Activated CD8-positive, alpha-beta memory T cell treated with anti-CD3 and anti-CD28 coated beads for 36 hours (primary cell): Measurements from ENCODE around the gene STAT5A. TPM values are rescaled to one million over a fixed set of nuclear protein-coding genes. Genes with fewer than 3 reads are reported as not detected.

Source experiments
- CTCF ChIA-PET: fragments of 350-600 bp; sonication (Branson Sonifier 250); formaldehyde crosslinking; loops from one replicate; lab custom pipeline; 2021; ENCODE audit warnings: antibody characterized with exemption; lab: Charles Lee
- POLR2A ChIA-PET: fragments of 350-600 bp; sonication (Branson Sonifier 250); formaldehyde crosslinking; loops from one replicate; lab custom pipeline; 2021; ENCODE audit warnings: antibody characterized with exemption; lab: Charles Lee
- total RNA-seq, 2 experiments: library from RNA; stranded (reverse); gene quantifications; one replicate each; pipeline ENCODE4 v1.2.3, GENCODE V29; 2021

STAT5A gene
- total RNA-seq, 2 experiments from 2014 or later = 197 TPM

GRCh38 chr17:42329025-42329976, 41.0 kb downstream of the STAT5A start:
- CTCF ChIA-PET = interaction anchor here (1.1 to 1.8 kb wide), 3 partner anchors 9 to 77 kb away, joined by 3 to 6 read pairs (median 5); no protein-coding TSS in a partner anchor
- POLR2A ChIA-PET = no interaction called here

DNA sequence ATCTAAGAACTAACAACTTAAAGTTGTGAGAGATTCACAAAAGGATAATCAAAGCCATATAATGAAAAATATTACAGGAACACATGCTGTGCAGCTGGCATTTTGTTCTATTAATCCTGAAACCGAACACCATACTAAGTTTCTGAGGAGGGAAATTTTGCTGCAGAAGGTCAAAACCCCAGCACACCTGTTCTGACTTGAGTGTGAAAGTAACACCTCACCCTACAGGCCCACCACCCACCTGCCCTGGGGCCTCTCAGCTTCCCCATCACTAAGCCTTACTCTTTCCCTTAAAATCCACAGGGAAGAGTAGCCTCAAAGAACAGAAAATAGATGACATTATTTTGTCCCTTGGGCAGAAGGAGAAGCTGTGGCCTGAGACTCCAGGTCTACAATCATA, 44.8 kb downstream of the STAT5A start:
- CTCF ChIA-PET = interaction anchor here (0.6 to 4.5 kb wide), 5 partner anchors 9 to 185 kb away, joined by 3 to 23 read pairs (median 7); no protein-coding TSS in a partner anchor
- POLR2A ChIA-PET = interaction anchor here (0.6 to 1.0 kb wide), 4 partner anchors 9 to 82 kb away, joined by 3 to 7 read pairs (median 3); no protein-coding TSS in a partner anchor

GRCh38 chr17:42334677-42335076, 46.4 kb downstream of the STAT5A start:
- ChIA-PET POLR2A (interaction anchor here (0.6 to 1.5 kb wide), 2 partner anchors 43 to 54 kb away, joined by 8 to 9 read pairs; partner anchors contain the start of gene STAT3), CTCF (interaction anchor here (0.9 to 4.5 kb wide), 3 partner anchors 14 to 68 kb away, joined by 4 to 23 read pairs (median 9); no protein-coding TSS in a partner anchor)

DNA sequence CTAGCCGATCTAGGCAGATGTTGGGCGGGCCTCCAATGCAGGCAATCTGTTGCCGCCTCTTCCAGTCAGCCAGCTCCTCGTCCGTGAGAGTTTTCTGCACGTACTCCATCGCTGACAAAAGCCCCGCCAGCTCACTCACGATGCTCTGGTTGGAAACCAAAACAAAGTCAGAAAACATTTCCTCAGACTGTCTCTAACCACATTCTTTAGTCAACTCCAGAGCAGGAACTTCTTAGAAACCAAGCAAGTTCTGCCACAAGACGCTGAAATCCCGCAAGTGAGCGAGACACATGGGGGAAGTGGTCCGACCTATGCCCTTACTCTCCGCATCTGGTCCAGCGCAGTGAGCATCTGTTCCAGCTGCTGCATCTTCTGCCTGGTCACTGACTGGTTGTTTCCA, 49.1 kb downstream of the STAT5A start:
- ChIA-PET POLR2A (interaction anchor here (0.6 to 1.2 kb wide), 6 partner anchors 23 to 65 kb away, joined by 3 to 11 read pairs (median 3); partner anchors contain the start of gene STAT3), CTCF (interaction anchor here (0.6 to 1.7 kb wide), 8 partner anchors 12 to 115 kb away, joined by 3 to 5 read pairs (median 3); partner anchors contain the start of gene STAT3)

DNA sequence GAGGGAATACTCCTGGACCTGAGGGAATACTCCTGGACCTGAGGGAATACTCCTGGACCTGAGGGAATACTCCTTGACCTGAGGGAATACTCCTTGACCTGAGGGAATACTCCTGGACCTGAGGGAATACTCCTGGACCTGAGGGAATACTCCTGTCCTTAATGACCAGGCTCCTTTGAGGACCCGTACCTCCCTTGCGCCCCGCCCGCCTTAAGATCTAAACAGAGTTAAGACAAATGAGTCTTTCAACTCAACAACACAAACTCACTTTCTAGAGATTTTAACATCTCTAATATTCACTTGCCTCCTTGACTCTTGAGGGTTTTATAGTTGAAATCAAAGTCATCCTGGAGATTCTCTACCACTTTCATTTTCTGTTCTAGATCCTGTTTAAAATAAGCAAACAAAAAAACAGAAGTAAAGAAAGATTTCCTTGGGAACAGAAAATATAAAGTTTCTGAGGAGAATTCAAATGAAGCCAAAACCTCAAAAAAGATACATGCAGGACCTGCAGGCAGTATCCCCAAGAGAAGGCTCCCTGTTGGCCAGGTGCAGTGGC, 50.2 kb downstream of the STAT5A start:
- ChIA-PET POLR2A (no interaction called here), CTCF (interaction anchor here (1.0 to 1.3 kb wide), 2 partner anchors 50 to 53 kb away, joined by 3 read pairs; no protein-coding TSS in a partner anchor)

GRCh38 chr17:42339221-42339620, 50.9 kb downstream of the STAT5A start:
- POLR2A ChIA-PET = no interaction called here

DNA sequence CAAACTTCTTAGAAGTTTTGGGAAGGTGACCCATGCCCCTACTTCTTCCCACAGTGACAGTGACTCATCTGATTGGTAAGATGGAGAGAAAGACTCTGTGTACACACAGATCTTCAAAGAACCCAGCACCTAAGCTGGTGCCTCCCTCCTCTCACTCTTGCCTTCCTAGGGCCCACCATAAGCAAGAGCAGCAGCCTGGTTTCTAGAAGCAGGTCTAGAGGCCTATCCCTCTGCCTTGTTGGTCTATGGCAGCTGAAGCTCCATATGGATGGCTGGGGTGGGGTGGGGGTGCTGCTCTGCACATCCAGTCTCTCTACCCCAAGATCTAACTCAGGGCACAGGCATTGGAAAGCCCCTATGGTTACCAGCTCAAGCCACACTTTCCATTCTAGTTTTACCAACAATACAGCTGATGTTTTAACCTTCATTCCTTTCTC, 52.4 kb downstream of the STAT5A start:
- CTCF ChIA-PET = interaction anchor here (0.8 to 2.2 kb wide), 6 partner anchors 10 to 66 kb away, joined by 3 to 10 read pairs (median 4); partner anchors contain the start of gene STAT3
- POLR2A ChIA-PET = interaction anchor here (0.6 to 1.5 kb wide), 5 partner anchors 28 to 375 kb away, joined by 3 to 4 read pairs (median 3); no protein-coding TSS in a partner anchor

More at GRCh38 chr17:42339221-42339620, 50.9 kb downstream of the STAT5A start:
- CTCF ChIA-PET = interaction anchor here (1.0 to 1.3 kb wide), 3 partner anchors 26 to 53 kb away, joined by 3 to 4 read pairs (median 3); no protein-coding TSS in a partner anchor

DNA sequence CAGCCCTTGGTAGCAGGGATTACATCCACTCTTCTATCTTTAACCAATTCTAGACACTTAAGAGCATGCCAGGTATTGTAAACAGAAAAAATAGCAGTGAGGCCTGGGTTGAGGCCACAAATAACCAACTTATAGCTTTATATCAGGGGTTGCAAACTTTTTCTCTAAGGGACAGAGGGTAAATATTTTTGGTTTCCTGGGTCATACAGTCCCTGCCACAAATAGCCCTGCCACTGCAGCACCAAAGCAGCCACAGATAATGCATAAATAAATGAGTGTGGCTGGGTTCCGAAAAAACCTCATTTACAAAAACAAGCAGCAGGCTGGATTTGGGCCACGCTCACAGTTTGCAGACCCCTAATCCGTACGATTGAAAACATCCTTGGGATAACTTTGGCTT, 53.3 kb downstream of the STAT5A start:
- ChIA-PET POLR2A (interaction anchor here (0.7 to 1.5 kb wide), 3 partner anchors 47 to 246 kb away, joined by 3 to 4 read pairs (median 3); no protein-coding TSS in a partner anchor), CTCF (interaction anchor here (0.6 to 2.2 kb wide), 3 partner anchors 33 to 62 kb away, joined by 3 to 10 read pairs (median 4); partner anchors contain the start of gene STAT3)

- ChIA-PET CTCF (interaction anchor here (0.6 to 1.3 kb wide), 5 partner anchors 30 to 147 kb away, joined by 3 to 5 read pairs (median 4); no protein-coding TSS in a partner anchor), POLR2A (interaction anchor here (0.6 to 1.3 kb wide), 4 partner anchors 10 to 245 kb away, joined by 3 to 19 read pairs (median 6); partner anchors contain the start of gene STAT3)
Measured at GRCh38 chr17:42342242-42343008, 54.1 kb downstream of the STAT5A start.

DNA sequence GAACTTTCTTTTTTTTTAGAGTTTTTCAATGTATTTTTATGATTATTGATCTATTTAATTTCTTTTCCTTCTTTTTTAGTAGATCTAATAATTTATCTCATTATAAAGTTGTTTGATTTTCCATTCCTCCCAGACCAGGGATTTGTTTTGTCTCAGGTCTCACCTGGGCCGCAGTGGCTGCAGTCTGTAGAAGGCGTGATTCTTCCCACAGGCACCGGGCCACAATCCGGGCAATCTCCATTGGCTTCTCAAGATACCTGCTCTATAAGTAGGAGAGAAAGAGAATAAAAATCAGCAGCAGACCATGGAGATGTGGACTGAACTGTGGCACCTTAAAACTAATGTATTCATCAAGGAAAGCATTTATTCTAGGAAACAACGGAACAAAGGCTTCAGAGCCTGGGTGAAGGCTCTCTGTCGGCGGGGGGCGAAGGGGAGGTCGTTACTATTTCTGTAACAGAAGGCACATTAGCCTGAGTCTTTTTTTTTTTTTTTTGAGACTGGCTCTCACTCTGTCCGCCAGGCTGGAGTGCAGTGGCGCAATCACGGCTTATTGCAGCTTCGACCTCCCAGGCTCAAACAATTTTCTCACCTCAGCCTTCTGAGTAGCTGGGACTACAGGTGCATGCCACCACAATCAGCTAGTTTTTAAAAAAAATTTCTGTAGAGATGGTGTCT, 57.2 kb downstream of the STAT5A start:
- CTCF ChIA-PET = no interaction called here
- POLR2A ChIA-PET = no interaction called here

DNA sequence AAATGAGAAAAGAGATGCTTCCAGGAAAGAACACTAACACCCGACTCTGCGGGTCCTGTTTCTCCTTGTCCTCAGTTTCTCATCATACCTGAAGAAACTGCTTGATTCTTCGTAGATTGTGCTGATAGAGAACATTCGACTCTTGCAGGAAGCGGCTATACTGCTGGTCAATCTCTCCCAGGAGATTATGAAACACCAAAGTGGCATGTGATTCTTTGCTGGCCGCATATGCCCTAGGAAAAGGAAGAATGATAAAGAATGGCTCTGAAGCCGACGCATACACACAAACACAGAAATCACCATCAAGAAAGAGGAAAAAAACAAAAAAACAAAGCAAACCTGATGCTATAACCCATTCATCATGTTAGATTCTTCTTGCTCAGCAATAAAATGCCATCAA, 58.2 kb downstream of the STAT5A start:
- ChIA-PET POLR2A (no interaction called here), CTCF (no interaction called here)

GRCh38 chr17:42347198-42347597, 58.9 kb downstream of the STAT5A start:
- ChIA-PET CTCF (no interaction called here), POLR2A (no interaction called here)

DNA sequence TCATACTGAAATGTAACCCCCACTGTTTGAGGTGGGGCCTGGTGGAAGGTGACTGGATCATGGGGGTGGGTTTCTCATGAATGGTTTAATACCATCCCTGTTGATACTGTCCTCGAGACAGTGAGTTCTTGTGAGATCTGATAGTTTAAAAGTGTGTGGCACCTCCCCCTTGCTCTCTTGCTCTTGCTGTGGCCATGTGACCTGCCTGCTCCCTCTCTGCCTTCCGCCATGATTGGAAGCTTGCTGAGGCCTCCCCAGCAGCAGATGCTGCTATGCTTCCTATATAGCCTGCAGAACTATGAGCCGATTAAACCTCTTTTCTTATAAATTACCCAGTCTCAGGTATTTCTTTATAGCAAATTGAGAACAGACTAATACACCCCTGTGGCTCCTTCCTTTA, 59.3 kb downstream of the STAT5A start:
- CTCF ChIA-PET = no interaction called here
- POLR2A ChIA-PET = no interaction called here

- ChIA-PET POLR2A (no interaction called here), CTCF (no interaction called here)
Measured at GRCh38 chr17:42348104-42348503, 59.8 kb downstream of the STAT5A start.

DNA sequence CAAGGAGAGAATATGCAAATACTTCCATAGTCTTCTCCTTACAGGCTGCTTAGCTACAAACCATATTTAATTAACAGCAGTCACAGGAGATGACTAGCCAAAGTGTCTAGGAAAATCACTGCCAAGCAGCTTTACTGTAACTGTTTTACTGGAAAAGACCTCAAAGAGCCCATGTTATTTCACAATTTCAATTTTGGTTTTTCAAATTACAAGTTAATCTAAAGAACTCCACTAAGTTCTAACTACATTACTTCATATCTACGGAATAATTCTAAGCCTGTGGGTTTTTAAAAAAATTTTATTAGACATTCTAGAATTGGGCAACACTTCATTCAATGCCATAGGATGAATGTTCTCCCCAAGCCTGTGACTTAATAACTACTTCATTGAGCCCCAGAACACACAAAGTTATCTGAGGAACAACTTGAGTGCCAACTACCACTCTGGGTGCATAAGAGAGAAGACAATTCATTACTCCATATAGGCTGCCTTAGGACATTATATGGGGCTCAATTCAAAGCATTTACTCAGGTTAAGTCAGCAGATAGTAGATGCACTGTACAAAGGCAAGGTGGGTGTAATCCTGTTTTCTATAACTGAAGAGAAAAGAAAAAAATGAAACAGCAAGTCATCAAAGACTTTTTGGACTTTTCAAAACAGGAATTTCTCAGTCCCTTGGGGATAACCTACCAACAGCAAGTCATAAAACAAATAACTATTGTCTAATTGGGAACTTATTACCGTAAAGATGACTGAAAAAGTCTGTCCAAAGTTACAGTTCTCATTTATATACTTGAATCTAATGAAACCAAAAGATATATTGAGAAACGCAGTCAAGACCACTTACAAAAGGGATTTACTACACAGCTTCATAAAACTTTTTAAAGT, 66.9 kb downstream of the STAT5A start:
- ChIA-PET CTCF (no interaction called here), POLR2A (no interaction called here)

GRCh38 chr17:42358434-42358833, 70.1 kb downstream of the STAT5A start:
- ChIA-PET CTCF (interaction anchor here (1.2 to 2.1 kb wide), 5 partner anchors 21 to 169 kb away, joined by 4 to 7 read pairs (median 6); partner anchors contain the start of gene STAT3), POLR2A (no interaction called here)
